Stimulated activated memory B cell treated with anti-CD40 and anti-IgM and Interleukin-4, amounts not matched to agents 10 μg/mL and 1 μg/mL and 100 μg/mL, for 72 hours (primary cell): ENCODE results near the gene TRAP1.
"Not testable (repeated sequence)": the region's sequence is repeated elsewhere in the genome, so short reads cannot be mapped to it uniquely, and the experiment has no call there.

Experiments used
- ATAC-seq: fragments of 150-1000 bp; cut with Tn5 transposase; 2 replicates; pipeline ENCODE4 v1.10.0; 2021
- H3K27ac Mint-ChIP-seq: one replicate; pipeline ENCODE4 v1.8.0; 2022; ENCODE audit warnings: mild to moderate bottlenecking, mixed read lengths
- H3K27me3 Mint-ChIP-seq: one replicate; pipeline ENCODE4 v1.8.0; 2022; ENCODE audit warnings: mixed read lengths
- H3K36me3 Mint-ChIP-seq: one replicate; pipeline ENCODE4 v1.8.0; 2022; ENCODE audit warnings: mixed read lengths
- H3K4me1 Mint-ChIP-seq: one replicate; pipeline ENCODE4 v1.8.0; 2022; ENCODE audit warnings: mixed read lengths
- H3K4me3 Mint-ChIP-seq: one replicate; pipeline ENCODE4 v1.8.0; 2022; ENCODE audit warnings: mild to moderate bottlenecking, moderate library complexity, mixed read lengths
- H3K9me3 Mint-ChIP-seq: one replicate; pipeline ENCODE4 v1.8.0; 2022; ENCODE audit warnings: mixed read lengths

The TRAP1 gene

DNA sequence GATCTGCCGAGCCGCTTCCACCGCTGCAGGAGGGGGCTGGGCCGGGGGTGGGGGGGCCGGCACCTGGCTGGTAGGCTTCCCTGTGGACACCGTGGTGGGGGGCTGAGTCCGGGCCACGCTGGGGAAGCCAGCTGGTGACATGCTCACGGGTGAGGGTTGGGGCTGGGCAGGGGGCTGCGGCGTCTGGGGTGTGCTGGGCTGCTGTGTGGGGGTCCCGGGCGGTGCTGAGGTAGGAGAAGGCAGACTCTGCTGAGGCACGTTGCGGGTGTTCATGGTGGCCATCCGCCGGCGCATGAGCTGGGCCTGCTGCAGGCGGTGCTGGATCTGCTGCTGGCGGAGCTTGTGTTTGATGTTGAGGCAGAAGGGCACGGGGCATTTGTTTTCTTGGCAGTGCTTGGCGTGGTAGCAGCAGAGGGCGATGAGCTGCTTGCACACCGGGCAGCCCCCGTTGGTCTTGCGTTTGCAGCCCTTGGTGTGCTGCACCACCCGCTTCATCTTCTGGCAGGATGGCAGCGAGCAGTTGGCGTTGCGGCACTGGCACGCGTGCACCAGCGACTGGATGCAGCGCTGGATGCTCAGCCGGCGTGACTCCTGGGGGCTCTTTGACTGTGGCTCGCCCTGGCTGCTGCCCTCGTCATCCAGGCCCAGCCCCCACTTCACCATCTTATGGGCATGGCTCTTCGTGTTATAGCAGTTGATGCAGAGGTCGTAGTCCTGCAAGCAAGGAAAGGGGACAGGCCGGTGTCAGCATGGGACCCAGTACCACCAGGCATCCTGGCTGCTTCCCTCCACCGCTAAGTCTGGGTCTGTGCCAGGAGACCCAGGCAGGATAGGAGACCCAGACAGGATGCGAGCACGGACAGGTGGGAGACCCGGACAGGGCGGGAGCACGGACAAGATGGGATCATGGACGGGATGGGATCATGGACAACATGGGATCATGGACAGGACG is 12.1 kb upstream of the TRAP1 start:
- H3K27ac Mint-ChIP-seq: no peak overlapping the region
- no peak for ATAC-seq

DNA sequence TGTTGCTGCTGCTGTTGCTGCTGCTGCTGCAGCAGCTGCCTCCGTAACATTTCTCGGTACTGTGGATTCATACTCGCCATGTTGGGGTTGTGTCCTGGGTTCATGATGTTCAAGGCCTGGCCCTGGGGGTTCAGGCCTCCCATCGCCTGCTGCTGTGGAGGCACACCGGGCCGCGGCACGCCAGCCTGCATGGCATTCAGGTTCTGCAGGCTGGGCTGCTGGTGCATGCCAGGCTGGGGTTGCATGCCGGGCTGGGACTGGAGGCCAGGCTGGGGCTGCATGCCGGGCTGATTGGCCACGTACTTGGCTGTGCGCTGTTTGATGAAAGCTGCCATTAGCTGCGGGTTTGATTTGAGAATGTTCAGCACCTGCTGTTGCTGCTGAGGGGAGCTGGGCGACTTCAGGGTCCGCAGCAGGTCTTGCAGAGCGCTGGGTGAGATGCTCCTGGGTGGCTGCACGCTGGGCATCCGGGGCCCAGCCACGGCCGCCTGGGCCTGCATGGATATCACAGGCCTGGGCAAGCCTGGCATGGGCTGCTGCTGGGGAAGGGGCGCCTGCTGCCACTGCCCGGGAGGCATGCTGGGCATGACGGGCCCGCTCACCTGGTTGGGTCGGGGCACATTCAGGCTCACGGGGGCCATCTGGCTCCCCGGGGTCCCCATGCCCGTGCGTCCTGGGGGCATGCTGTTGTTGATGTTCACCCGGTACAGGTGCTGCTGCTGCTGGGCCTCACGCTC is 11.3 kb upstream of the TRAP1 start:
- H3K27me3 Mint-ChIP-seq: no peaks in the 10 kb centered on the region
- no peak overlapping the region for H3K4me3 Mint-ChIP-seq
- H3K36me3 Mint-ChIP-seq: peaks cover 68% of the 10 kb centered on the region
- no peaks in the 10 kb centered on the region for H3K9me3 Mint-ChIP-seq
- no peak for ATAC-seq
- peaks cover 7% of the 10 kb centered on the region for H3K4me1 Mint-ChIP-seq
- H3K27ac Mint-ChIP-seq: no peak overlapping the region

More for the DNA sequence above, 12.1 kb upstream of the TRAP1 start:
- H3K9me3 Mint-ChIP-seq: no peaks in the 10 kb centered on the region
- no peaks in the 10 kb centered on the region for H3K27me3 Mint-ChIP-seq
- H3K4me3 Mint-ChIP-seq: no peak overlapping the region
- H3K4me1 Mint-ChIP-seq: peaks cover 7% of the 10 kb centered on the region
- peaks cover 75% of the 10 kb centered on the region for H3K36me3 Mint-ChIP-seq

DNA sequence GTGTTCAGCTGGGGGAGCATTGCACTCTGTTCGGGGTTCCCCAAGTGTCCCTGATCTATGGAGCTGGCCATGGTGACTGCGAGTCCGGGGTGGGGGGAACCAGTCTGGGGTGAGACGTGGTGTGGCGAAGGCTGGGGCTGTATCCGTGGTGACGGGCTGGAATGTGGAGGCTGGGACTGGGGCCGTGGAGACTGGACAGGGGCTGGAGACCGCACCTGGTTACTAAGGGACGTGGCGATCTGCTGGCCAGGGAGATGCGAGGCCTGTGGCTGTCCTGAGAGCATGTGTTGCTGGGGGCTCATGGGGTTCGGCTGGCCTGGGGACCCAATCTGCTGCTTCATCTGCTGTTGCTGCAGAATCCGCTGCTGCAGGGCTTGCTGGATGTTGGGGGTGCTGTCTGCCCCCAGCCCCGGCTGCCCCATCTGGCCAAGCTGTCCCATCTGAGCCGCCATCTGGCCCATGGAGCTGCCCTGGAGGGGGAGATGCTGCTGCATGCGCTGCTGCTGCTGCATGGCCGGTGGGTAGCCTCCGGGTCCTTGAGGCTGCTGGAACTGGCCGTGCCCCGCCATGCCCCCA is 10.6 kb upstream of the TRAP1 start:
- peaks cover 64% of the 10 kb centered on the region for H3K36me3 Mint-ChIP-seq
- ATAC-seq: no peak
- H3K27me3 Mint-ChIP-seq: no peaks in the 10 kb centered on the region
- H3K4me3 Mint-ChIP-seq: no peak overlapping the region
- no peaks in the 10 kb centered on the region for H3K9me3 Mint-ChIP-seq
- peaks cover 7% of the 10 kb centered on the region for H3K4me1 Mint-ChIP-seq
- no peak overlapping the region for H3K27ac Mint-ChIP-seq

DNA sequence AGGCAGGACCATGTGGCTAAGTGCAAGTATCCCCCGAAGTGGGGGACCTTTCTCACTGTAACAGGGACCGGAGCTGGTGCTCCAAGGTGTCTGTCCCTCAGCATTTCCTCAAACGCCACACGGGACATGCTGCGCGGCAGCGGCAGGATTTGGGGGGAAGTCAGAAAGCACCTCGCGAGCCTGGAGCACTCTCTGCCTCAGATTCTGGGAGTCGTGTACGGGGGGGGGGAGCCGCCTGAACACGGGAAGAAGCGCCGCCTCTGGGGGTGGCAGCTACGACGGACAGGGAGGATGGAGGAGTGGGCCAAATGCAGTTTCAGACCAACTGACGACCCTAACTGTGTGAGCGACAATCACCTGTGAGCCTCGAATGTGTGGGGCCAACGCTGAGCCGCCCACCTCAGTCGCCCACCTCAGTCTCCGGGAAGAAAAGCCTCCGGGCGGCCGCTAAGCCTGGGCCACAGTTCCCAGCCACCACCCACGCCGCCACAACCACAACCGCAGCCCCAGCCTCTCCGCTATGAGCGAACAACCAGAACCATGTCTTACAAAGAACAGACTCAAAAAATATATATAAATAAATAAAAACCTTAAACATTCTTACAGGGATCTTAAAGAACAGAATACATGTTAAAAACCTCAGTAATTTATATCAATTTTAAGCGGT is 8.8 kb upstream of the TRAP1 start:
- Mint-ChIP-seq H3K27ac (no peak overlapping the region), H3K4me3 (no peak overlapping the region), H3K36me3 (peaks cover 48% of the 10 kb centered on the region), H3K27me3 (no peaks in the 10 kb centered on the region), H3K4me1 (peaks cover 7% of the 10 kb centered on the region), H3K9me3 (no peaks in the 10 kb centered on the region)
- no peak for ATAC-seq

DNA sequence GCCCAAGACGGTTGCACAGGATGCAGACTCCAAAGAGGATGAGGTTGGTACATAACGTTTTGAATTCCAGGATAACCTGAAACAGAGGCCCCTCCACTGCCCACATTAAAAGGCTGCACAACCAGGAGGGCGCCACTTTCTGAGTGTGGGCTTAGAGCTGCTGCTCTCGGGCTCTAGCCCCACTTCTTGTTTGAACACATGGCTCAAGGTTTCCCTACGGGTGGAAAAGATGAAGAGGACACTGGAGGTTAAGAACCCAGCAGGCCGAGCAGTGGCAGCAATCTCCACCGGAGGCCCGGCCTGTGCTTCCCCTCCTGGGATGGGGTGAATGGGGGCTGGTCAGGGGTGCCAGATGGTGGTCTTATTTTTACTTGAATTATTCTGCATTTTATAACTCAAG is 8.0 kb upstream of the TRAP1 start:
- Mint-ChIP-seq H3K9me3 (no peaks in the 10 kb centered on the region), H3K4me1 (peaks cover 7% of the 10 kb centered on the region), H3K27ac (no peak overlapping the region), H3K27me3 (no peaks in the 10 kb centered on the region), H3K4me3 (no peak overlapping the region), H3K36me3 (peaks cover 39% of the 10 kb centered on the region)
- no peak for ATAC-seq

DNA sequence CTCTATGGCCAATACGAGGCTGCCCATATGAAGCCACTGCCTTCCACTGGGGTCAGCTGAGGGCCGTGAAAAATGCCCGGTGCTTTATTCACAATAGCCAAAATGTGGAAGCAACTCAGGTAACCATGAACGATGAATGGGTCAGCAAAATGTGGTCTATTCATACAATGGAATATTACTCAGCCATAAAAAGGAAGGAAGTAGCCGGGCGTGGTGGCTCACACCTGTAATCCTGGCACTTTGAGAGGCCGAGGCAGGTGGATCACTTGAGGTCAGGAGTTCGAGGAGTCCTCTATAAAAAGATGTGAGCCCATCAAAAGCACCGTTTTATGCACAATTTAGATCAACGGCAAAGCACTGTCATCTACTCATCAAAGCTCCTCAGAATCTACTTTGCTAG is 5.2 kb upstream of the TRAP1 start:
- Mint-ChIP-seq H3K4me3 (no peak overlapping the region), H3K9me3 (no peaks in the 10 kb centered on the region), H3K27me3 (no peaks in the 10 kb centered on the region), H3K4me1 (peaks cover 15% of the 10 kb centered on the region), H3K27ac (no peak overlapping the region), H3K36me3 (peaks cover 14% of the 10 kb centered on the region)
- no peak for ATAC-seq

DNA sequence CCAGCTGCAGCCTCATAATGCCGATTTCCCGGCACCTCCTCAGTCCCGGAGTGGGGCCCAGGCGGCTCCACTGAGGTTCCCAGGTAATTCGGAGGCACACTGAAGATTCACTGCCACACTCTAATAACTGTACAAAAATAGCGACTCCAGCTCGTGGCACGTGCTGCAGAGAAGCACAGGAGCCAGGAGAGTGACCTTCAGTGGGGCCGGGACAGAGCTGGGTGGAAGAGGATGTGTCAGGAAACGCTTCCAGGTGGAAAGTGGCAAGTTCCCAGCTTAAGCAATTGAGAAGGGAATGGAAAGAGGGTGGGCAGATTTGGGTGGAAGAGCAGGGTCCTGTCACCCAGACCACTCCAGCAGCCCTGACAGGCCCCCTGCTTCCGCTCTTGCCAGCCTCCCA is 3.1 kb upstream of the TRAP1 start:
- no peak overlapping the region for H3K4me3 Mint-ChIP-seq
- ATAC-seq: no peak
- H3K27ac Mint-ChIP-seq: no peak overlapping the region
- no peaks in the 10 kb centered on the region for H3K9me3 Mint-ChIP-seq
- H3K27me3 Mint-ChIP-seq: no peaks in the 10 kb centered on the region
- H3K4me1 Mint-ChIP-seq: peaks cover 23% of the 10 kb centered on the region
- no peaks in the 10 kb centered on the region for H3K36me3 Mint-ChIP-seq

DNA sequence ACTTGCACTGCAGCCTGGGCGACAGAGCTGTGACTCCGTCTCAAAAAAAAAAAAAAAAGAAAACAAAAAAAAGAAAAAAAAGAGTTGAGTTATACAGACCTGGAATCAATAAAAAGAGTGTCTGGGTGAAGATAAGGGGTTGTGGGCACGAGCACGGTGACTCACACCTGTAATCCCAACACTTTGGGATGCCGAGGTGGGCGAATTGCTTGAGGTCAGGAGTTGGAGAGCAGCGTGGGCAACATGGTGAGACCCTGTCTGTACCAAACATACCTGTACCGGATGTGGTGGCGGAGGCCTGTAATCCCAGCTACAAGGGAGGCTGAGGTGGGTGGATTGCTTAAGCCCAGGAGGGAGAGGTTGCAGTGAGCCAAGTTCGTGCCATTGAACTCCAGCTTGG is 1.3 kb upstream of the TRAP1 start:
- no peaks in the 10 kb centered on the region for H3K27me3 Mint-ChIP-seq
- H3K9me3 Mint-ChIP-seq: no peaks in the 10 kb centered on the region
- peaks cover 6% of the 10 kb centered on the region for H3K36me3 Mint-ChIP-seq
- H3K4me1 Mint-ChIP-seq: peaks cover 27% of the 10 kb centered on the region
- no peak overlapping the region for H3K4me3 Mint-ChIP-seq
- no peak for ATAC-seq
- H3K27ac Mint-ChIP-seq: peak overlapping the region; percentile 92

DNA sequence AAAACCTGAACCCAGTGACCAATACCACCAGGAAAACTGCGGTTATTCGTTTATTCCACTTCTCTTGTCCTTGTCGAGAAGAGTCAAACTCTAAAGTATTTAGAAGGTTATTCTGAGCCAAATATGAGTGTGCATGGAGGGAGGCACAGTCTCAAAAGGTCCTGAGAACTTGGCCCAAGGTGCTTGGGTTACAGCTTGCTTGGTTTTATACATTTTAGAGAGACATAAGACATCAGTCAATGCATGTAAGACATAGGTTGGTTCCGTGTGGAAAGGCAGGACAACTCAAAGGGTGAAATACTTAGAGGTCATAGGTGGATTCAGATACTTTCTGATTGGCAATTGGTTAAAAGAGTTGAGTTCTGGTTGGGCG is 681 bp upstream of the TRAP1 start:
- ATAC-seq: no peak
- H3K27me3 Mint-ChIP-seq: no peaks in the 10 kb centered on the region
- H3K4me3 Mint-ChIP-seq: peak overlapping the region; percentile 88
- H3K27ac Mint-ChIP-seq: peak overlapping the region; percentile 92
- H3K36me3 Mint-ChIP-seq: peaks cover 12% of the 10 kb centered on the region
- H3K4me1 Mint-ChIP-seq: peaks cover 34% of the 10 kb centered on the region
- H3K9me3 Mint-ChIP-seq: no peaks in the 10 kb centered on the region

DNA sequence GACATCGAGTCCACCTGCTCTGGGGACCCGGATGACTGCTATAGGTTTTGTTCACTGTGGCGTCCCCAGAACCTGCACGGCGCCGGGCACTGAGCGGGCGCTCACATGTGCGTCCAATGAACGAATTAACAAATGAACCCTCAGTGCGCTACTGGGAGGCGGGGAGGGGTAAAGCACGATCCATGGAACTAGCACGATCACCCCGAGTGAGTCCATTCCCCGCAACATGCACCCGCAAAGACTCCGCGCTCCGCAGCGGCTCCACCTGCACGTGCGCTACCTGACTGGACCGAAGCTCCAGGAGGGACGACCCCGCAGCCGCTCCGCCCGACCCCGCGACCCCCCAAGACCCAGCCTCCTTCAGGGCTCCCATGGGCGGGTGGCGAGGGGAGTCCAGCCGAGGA is 491 bp downstream of the TRAP1 start:
- H3K4me1 Mint-ChIP-seq: peaks cover 42% of the 10 kb centered on the region
- peak; percentile 61 for ATAC-seq
- peak overlapping the region; percentile 92 for H3K27ac Mint-ChIP-seq
- no peaks in the 10 kb centered on the region for H3K27me3 Mint-ChIP-seq
- no peaks in the 10 kb centered on the region for H3K9me3 Mint-ChIP-seq
- H3K4me3 Mint-ChIP-seq: peak overlapping the region; percentile 88
- H3K36me3 Mint-ChIP-seq: peaks cover 20% of the 10 kb centered on the region

DNA sequence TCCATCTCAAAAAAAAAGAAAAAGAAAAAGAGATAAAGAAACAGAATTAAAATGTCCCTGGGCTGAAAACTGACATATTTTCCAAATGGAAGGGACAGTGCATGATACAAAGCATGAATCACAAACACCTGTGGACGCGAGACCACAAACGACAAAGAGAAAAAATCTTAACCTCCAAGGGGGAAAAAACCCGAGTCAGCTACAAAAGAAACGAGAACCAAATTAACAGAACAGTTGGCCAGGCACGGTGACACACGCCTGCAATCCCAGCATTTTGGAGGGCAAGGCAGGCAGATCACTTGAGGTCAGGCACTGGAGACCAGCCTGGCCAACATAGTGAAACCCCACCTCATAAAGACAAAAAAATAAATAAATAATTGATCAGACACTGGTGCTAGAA is 1.9 kb downstream of the TRAP1 start:
- no peak for ATAC-seq
- H3K27ac Mint-ChIP-seq: no peak overlapping the region
- H3K9me3 Mint-ChIP-seq: no peaks in the 10 kb centered on the region
- H3K36me3 Mint-ChIP-seq: peaks cover 20% of the 10 kb centered on the region
- peak overlapping the region; percentile 14 for H3K4me3 Mint-ChIP-seq
- no peaks in the 10 kb centered on the region for H3K27me3 Mint-ChIP-seq
- H3K4me1 Mint-ChIP-seq: peaks cover 42% of the 10 kb centered on the region

DNA sequence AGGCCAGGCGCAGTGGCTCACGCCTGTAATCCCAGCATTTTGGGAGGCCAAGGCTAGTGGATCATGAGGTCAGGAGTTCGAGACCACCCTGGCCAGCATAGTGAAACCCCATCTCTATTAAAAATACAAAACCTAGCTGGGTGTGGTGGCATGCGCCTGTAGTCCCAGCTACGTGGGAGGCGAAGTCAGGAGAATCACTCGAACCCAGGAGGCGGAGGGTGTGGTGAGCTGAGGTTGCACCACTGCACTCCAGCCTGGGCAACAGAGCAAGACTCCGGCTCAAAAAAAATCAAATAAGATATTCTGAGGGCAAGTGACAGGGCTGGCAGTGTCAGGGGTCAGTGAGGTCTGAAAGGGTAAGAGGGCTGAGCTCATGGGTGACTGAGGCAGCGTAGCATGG is 2.9 kb downstream of the TRAP1 start:
- H3K27me3 Mint-ChIP-seq: not testable (repeated sequence)

DNA sequence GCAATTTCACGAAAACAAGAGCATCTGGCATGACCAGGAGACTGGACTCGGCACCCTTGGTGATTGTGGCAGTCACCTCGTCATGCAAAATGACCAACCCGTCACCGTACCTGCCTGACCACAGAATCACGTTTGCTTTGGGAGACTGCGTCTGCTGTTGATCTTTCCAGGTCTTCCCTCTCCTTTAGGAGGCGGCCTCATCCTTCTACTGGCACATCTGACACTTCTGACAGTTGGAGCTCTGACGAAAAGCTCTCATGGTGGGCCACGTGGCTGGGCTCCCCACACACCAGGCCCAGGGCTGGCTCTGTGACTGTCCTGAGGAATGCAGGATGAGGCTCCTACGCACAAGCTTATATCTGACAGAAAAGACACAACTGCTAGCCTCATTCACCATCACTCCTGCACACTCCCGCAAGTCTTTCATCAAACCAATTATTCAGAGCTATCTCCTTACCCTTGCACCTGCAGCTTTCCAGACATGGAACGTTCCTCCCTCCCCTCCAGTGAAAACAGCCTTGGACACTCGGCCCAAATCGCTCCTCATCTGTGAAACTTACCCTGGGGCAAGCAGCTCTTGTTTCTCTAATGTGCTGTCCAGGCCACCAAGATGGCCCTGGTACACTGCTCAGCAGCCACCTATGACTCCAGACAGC is 3.6 kb downstream of the TRAP1 start:
- H3K4me1 Mint-ChIP-seq: peaks cover 42% of the 10 kb centered on the region
- H3K4me3 Mint-ChIP-seq: no peak overlapping the region
- ATAC-seq: no peak
- no peaks in the 10 kb centered on the region for H3K27me3 Mint-ChIP-seq
- no peak overlapping the region for H3K27ac Mint-ChIP-seq
- peaks cover 20% of the 10 kb centered on the region for H3K36me3 Mint-ChIP-seq
- no peaks in the 10 kb centered on the region for H3K9me3 Mint-ChIP-seq

More for the DNA sequence above, 2.9 kb downstream of the TRAP1 start:
- H3K9me3 Mint-ChIP-seq, H3K27ac Mint-ChIP-seq, ATAC-seq, H3K4me3 Mint-ChIP-seq: not testable (repeated sequence)
- Mint-ChIP-seq H3K4me1 (peaks cover 42% of the 10 kb centered on the region), H3K36me3 (peaks cover 20% of the 10 kb centered on the region)

DNA sequence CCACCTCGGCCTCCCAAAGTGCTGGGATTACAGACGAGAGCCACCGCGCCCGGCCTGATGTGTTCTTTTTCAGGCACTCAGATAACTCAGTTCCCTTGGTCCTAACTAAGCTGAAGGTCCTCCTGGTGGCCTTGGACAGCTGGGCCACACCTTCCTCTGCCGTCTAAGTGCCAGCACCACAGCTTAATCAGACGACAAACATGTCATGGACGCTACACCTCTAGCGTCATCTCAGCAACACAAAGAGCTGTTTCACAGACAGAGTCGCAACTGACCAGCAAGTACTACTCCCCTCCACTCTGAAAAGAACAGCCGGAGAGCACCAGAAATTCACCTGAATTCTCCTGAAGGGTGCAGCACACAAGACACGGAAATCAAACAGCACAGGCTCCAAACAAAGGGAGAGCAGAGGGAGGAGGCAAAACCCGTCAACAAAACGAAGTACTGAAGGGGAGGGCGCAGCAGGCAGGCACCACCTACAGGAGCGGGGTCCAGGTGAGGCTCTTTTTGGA is 4.4 kb downstream of the TRAP1 start:
- no peak overlapping the region for H3K4me3 Mint-ChIP-seq
- H3K9me3 Mint-ChIP-seq: no peaks in the 10 kb centered on the region
- H3K27me3 Mint-ChIP-seq: no peaks in the 10 kb centered on the region
- no peak for ATAC-seq
- peaks cover 36% of the 10 kb centered on the region for H3K4me1 Mint-ChIP-seq
- peaks cover 20% of the 10 kb centered on the region for H3K36me3 Mint-ChIP-seq
- H3K27ac Mint-ChIP-seq: no peak overlapping the region
